Upper lobe of left lung (tissue), 6 donors: Measurements from ENCODE around the gene TM4SF5. TPM values are rescaled to one million over a fixed set of nuclear protein-coding genes. Genes with fewer than 3 reads are reported as not detected.

Source experiments
- ATAC-seq, 2 donors: fragments of 200-7000 bp; cut with Tn5 transposase; one replicate each; pipeline ENCODE4 v1.9.1; 2022; ENCODE audit warnings: mild to moderate bottlenecking in 2 of 2, moderate library complexity in 2 of 2; ENCODE audit not compliant: low FRiP score in 2 of 2
- DNase-seq, 2 donors: peaks; one replicate each; pipeline ENCODE4 v3.0.0-alpha.2; 2019 to 2020
- H3K27ac ChIP-seq, 4 donors: fragments of 200-600 bp; sonication (generic); one replicate each; pipeline ENCODE4 v1.5.1; 2016 to 2019
- H3K27me3 ChIP-seq, 4 donors: fragments of 200-600 bp; sonication (generic); one replicate each; pipeline ENCODE4 v1.5.1; 2017 to 2019
- H3K36me3 ChIP-seq, 4 donors: fragments of 200-600 bp; sonication (generic); one replicate each; pipeline ENCODE4 v1.5.1; 2016 to 2019
- H3K4me1 ChIP-seq, 4 donors: fragments of 200-600 bp; sonication (generic); one replicate each; pipeline ENCODE4 v1.5.1; 2018 to 2019
- H3K4me3 ChIP-seq, 4 donors: fragments of 200-600 bp; sonication (generic); one replicate each; pipeline ENCODE4 v1.5.1; 2017 to 2019; ENCODE audit warnings: mild to moderate bottlenecking in 2 of 4, moderate library complexity in 1 of 4
- H3K9me3 ChIP-seq, 4 donors: fragments of 200-600 bp; sonication (generic); one replicate each; pipeline ENCODE4 v1.5.1; 2018 to 2019
- EP300 ChIP-seq, 4 donors: sonication (generic); formaldehyde crosslinking; IDR thresholded peaks; one replicate each; pipeline ENCODE4 v1.5.1; 2017; ENCODE audit warnings: antibody characterized with exemption in 4 of 4, control low read depth in 2 of 4
- POLR2A ChIP-seq, 4 donors: fragments of 450-650 bp; IDR thresholded peaks; one replicate each; pipeline ENCODE4 v1.5.1; 2016 to 2017; ENCODE audit warnings: antibody characterized with exemption in 4 of 4, mild to moderate bottlenecking in 2 of 4
- POLR2AphosphoS5 ChIP-seq, 2 donors: sonication (generic); formaldehyde crosslinking; IDR thresholded peaks; one replicate each; pipeline ENCODE4 v1.5.1; 2017; ENCODE audit warnings: antibody characterized with exemption in 2 of 2
- WGBS, 2 donors: methylation state at CpG; one replicate each; pipeline ENCODE4 v1.1.5; 2017 to 2018; 5-methylcytosine and 5-hydroxymethylcytosine counted together
- total RNA-seq, 6 donors: library from RNA; depleted of rRNA in 4 of 6; stranded (reverse); fragments of >200 nt in 4 of 6; gene quantifications; one replicate each; pipeline versions ENCODE4 v1.1.0 to v1.2.1, GENCODE V29; 2016 to 2021
- TF ChIP-seq, protein P1 (sequence below), 6 experiments: fragments of 450-650 bp in 4 of 6; fragments of 200-600 bp in 2 of 6; sonication (generic) in 2 of 6; IDR thresholded peaks; one replicate each; pipeline ENCODE4 v1.5.1; 2016 to 2019; ENCODE audit warnings: antibody characterized with exemption in 6 of 6
- donor health status: DM: no; HTN: no; CAD: no; lungs with moderate emphysema.
- donor health status: DM: no; HTN: yes; CAD: no; lungs with severe emphysema.

TM4SF5 gene
- total RNA-seq, 6 donors from 2014 or later = not detected

DNA sequence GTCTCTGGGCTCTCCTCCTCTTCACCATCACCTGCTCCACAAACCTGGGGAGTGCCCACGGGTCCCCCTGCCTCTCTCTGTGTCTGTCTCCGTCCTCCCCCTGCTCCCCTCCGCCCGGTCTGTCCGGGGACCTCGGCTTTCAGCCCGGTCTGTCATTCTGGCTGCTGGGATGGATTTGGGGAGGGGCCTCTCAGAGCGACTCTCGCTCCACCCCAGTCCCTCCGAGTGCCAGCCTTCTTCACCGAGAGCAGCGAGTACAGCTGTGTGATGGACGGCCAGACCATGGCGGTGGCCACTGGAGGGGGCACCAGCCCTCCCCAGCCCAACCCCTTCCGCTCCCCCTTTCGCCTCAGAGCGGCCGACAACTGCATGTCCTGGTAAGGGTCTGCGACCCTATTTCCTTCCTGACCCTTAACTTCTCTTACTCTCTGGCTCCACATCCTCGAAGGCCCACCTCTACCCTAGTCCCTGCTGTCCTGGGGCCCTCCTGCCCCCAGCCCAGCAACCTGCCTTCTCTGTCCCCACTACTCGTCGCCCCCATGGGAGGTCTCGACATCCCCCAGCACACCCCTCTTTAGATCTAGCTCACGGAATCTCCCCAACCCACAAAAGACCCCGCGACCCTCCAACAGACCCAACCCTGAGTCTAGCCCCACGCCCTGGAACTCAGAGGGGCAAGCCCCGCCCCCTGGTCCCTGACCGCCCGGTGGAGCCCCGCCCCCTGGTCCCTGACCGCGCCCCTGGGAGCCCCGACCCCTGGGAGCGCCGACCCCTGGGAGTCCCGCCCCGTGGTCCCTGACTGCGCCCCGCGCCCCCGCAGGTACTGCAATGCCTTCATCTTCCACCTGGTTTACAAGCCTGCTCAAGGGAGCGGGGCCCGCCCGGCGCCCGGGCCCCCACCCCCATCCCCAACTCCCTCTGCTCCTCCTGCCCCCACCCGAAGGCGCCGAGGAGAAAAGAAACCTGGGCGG lies 26.4 kb upstream of the TM4SF5 start:
- TF ChIP-seq EP300 (IDR thresholded peaks at IDR 0.05) (no peak), POLR2AphosphoS5 (IDR thresholded peaks at IDR 0.05) (no peak), POLR2A (IDR thresholded peaks at IDR 0.05) (no peak)
- TF ChIP-seq, protein P1, sequence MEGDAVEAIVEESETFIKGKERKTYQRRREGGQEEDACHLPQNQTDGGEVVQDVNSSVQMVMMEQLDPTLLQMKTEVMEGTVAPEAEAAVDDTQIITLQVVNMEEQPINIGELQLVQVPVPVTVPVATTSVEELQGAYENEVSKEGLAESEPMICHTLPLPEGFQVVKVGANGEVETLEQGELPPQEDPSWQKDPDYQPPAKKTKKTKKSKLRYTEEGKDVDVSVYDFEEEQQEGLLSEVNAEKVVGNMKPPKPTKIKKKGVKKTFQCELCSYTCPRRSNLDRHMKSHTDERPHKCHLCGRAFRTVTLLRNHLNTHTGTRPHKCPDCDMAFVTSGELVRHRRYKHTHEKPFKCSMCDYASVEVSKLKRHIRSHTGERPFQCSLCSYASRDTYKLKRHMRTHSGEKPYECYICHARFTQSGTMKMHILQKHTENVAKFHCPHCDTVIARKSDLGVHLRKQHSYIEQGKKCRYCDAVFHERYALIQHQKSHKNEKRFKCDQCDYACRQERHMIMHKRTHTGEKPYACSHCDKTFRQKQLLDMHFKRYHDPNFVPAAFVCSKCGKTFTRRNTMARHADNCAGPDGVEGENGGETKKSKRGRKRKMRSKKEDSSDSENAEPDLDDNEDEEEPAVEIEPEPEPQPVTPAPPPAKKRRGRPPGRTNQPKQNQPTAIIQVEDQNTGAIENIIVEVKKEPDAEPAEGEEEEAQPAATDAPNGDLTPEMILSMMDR (IDR thresholded peaks at IDR 0.05) = no peak
- WGBS, 2 donors = 25 to 36% methylated on average over 23 to 45 of the region's 51 CpGs

DNA sequence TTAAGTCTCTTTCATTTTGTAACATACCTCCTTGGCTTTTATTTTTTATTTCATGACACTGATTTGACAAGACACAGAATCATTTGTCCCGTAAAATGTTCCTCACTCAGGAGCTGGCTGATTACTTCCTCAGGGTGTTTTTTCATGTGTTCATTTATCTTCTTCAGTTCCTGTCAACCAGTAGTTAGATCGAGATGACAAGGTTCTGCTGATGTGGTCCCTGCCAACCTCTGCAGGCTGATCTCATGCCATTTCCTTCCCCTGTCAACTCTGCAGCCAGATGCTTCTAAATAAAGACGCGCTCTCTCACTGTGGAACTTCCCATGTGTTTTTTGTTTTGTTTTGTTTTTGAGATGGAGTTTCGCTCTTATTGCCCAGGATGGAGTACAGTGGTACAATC lies 23.8 kb upstream of the TM4SF5 start:
- H3K4me3 ChIP-seq = peak overlapping the region in 1 of 4 donors; percentile 10
- 29 to 35% methylated on average over 5 of the region's 5 CpGs for WGBS, 2 donors
- ATAC-seq (peak; percentile 54 to 74), DNase-seq (no peak)
- TF ChIP-seq POLR2AphosphoS5 (IDR thresholded peaks at IDR 0.05) (peak; percentile 17 to 44), EP300 (IDR thresholded peaks at IDR 0.05) (peak in 1 of 4 donors; percentile 18), POLR2A (IDR thresholded peaks at IDR 0.05) (peak in 1 of 4 donors; percentile 38)
- TF ChIP-seq, protein P1 (IDR thresholded peaks at IDR 0.05) = no peak
- no peaks in the 10 kb centered on the region for H3K27me3 ChIP-seq
- H3K36me3 ChIP-seq = no peaks in the 10 kb centered on the region
- H3K9me3 ChIP-seq = no peaks in the 10 kb centered on the region
- peak overlapping the region; percentile 12 to 61 (median 28) for H3K27ac ChIP-seq
- peaks cover 9 to 19% (median 14%) of the 10 kb centered on the region in 4 donors for H3K4me1 ChIP-seq

More for the DNA sequence above, 26.4 kb upstream of the TM4SF5 start:
- DNase-seq (peak in 1 of 2 donors; percentile 85), ATAC-seq (no peak)
- Histone ChIP-seq H3K36me3 (no peaks in the 10 kb centered on the region), H3K4me1 (peaks cover 6 to 22% (median 14%) of the 10 kb centered on the region in 4 donors), H3K4me3 (no peak overlapping the region), H3K9me3 (no peaks in the 10 kb centered on the region), H3K27me3 (no peaks in the 10 kb centered on the region), H3K27ac (no peak overlapping the region)

DNA sequence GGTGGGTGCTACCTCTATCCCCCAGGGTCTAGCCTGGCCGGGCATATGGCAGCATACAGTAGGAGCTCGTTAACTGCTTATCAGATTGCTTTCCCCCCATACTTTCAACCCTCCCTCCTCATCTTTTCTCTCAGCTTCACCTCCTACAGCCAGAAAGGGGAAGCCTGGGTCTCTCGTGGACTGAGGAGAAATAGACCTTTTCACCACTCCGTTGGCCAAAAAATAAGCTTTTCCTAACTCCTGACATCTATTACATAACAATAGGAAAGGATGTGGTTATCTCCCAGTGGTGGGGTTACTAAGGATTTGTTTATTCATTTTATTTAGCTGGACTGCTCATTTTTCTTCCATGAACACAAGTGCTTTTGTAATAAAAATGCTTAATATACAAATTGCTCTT lies 23.0 kb upstream of the TM4SF5 start:
- Histone ChIP-seq H3K9me3 (no peaks in the 10 kb centered on the region), H3K36me3 (no peaks in the 10 kb centered on the region), H3K4me3 (no peak overlapping the region), H3K27me3 (no peaks in the 10 kb centered on the region), H3K27ac (peak overlapping the region in 2 of 4 donors; percentile 12 to 61), H3K4me1 (peaks cover 9 to 19% (median 14%) of the 10 kb centered on the region in 4 donors)
- DNase-seq (no peak), ATAC-seq (peak in 1 of 2 donors; percentile 35)
- TF ChIP-seq, protein P1 (IDR thresholded peaks at IDR 0.05) = no peak
- no peak for TF ChIP-seq POLR2AphosphoS5 (IDR thresholded peaks at IDR 0.05)
- TF ChIP-seq POLR2A (IDR thresholded peaks at IDR 0.05) = no peak
- TF ChIP-seq EP300 (IDR thresholded peaks at IDR 0.05) = no peak
- WGBS, 2 donors = 43 to 50% methylated on average over 4 of the region's 4 CpGs

DNA sequence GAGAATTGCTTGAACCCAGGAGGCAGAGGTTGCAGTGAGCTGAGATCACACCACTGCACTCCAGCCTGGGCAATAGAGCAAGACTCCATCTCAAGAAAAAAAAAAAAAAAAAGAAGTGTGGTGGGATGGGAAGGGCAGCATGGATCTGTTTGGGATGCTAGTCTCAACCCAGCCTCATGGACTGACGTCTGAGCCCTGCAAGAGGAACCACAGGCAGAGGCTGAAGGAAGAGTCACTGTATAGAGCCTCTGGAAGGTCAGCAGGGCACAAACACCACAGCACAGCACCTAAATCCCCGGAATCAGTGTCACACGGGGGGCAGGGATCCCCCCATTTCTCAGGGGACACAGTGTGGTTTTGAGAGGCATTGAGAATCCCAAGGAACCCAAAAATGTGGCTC lies 21.1 kb upstream of the TM4SF5 start:
- WGBS, 2 donors = 45 to 52% methylated on average over 3 of the region's 3 CpGs
- H3K27ac ChIP-seq = no peak overlapping the region
- H3K27me3 ChIP-seq = no peaks in the 10 kb centered on the region
- no peaks in the 10 kb centered on the region for H3K36me3 ChIP-seq
- no peaks in the 10 kb centered on the region for H3K9me3 ChIP-seq
- no peak for DNase-seq
- TF ChIP-seq, protein P1 (IDR thresholded peaks at IDR 0.05) = no peak
- no peak for TF ChIP-seq POLR2A (IDR thresholded peaks at IDR 0.05)
- TF ChIP-seq POLR2AphosphoS5 (IDR thresholded peaks at IDR 0.05) = no peak
- no peak for TF ChIP-seq EP300 (IDR thresholded peaks at IDR 0.05)
- H3K4me3 ChIP-seq = no peak overlapping the region
- peak; percentile 47 to 49 for ATAC-seq
- peaks cover 5 to 14% (median 9%) of the 10 kb centered on the region in 4 donors for H3K4me1 ChIP-seq
